ACC112 (cell line): Measurements from ENCODE around the gene ZNF525.
A peak's percentile ranks its signal among the peaks of the same experiment; 100 is the strongest.

Source experiments
- H2AFZ ChIP-seq: fragments of 200-600 bp; sonication (generic); one replicate; pipeline ENCODE4 v1.6.0; 2017; ENCODE audit warnings: antibody characterized with exemption, low read length; ENCODE audit not compliant: unreplicated experiment
- H3K27ac ChIP-seq: fragments of 200-600 bp; sonication (generic); 2 replicates; pipeline ENCODE4 v1.5.1; 2014; ENCODE audit warnings: low read depth, mild to moderate bottlenecking, antibody characterized with exemption, low read length, moderate library complexity
- H3K27me3 ChIP-seq: fragments of 200-600 bp; sonication (generic); 2 replicates; pipeline ENCODE4 v1.6.1; 2014; ENCODE audit warnings: mild to moderate bottlenecking, antibody characterized with exemption, low read length, moderate library complexity, mixed read lengths; ENCODE audit not compliant: insufficient read depth
- H3K36me3 ChIP-seq: fragments of 200-600 bp; sonication (generic); 2 replicates; pipeline ENCODE4 v1.6.1; 2016; ENCODE audit warnings: mild to moderate bottlenecking, antibody characterized with exemption, low read length, moderate library complexity, mixed read lengths; ENCODE audit not compliant: insufficient read depth
- H3K4me1 ChIP-seq: fragments of 200-600 bp; sonication (generic); one replicate; pipeline ENCODE4 v1.6.1; 2016; ENCODE audit warnings: low read length, mixed read lengths; ENCODE audit not compliant: insufficient read depth, unreplicated experiment, control insufficient read depth
- H3K4me3 ChIP-seq: fragments of 200-600 bp; sonication (generic); 2 replicates; pipeline ENCODE4 v1.5.1; 2014; ENCODE audit warnings: mild to moderate bottlenecking, low read depth, low read length
- H3K79me2 ChIP-seq: fragments of 200-600 bp; sonication (generic); one replicate; pipeline ENCODE4 v1.6.0; 2016; ENCODE audit warnings: low read length; ENCODE audit not compliant: control insufficient read depth, unreplicated experiment, insufficient read depth

ZNF525 gene

GRCh38 chr19:53432088-53432661, 66.7 kb downstream of the ZNF525 start:
- no peaks in the 10 kb centered on the region for H3K4me1 ChIP-seq
- H3K79me2 ChIP-seq: peaks cover 12% of the 10 kb centered on the region
- H3K27me3 ChIP-seq: no peaks in the 10 kb centered on the region
- peaks cover 9% of the 10 kb centered on the region; the same call in 1 of the 2 replicates for H3K36me3 ChIP-seq
- H3K27ac ChIP-seq: no peak overlapping the region; the same call in 1 of the 2 replicates
- H2AFZ ChIP-seq: peak overlapping the region; percentile 91
- peak overlapping the region; percentile 90 for H3K4me3 ChIP-seq
